IMR-90 (cell line): ENCODE data around the gene DLAT. TPM values are rescaled to one million over a fixed set of nuclear protein-coding genes. Genes with fewer than 3 reads are reported as not detected.

ENCODE experiments used
- ATAC-seq: fragments of 200-7000 bp; cut with Tn5 transposase; 2 replicates; pipeline ENCODE4 v1.9.1; 2020; ENCODE audit warnings: low read depth, mild to moderate bottlenecking, moderate library complexity
- Bru-seq: library from RNA; stranded (reverse); fragments of 400-500 nt; gene quantifications from one replicate; lab custom pipeline; 2021; lab: Mats Ljungman, UMichigan
- BruChase-seq, 2 experiments: library from RNA; stranded (reverse); fragments of 400-500 nt; gene quantifications; one replicate each; lab custom pipeline; 2021; lab: Mats Ljungman, UMichigan
- BruUV-seq: library from RNA; stranded (reverse); fragments of 400-500 nt; replicated peaks from 2 replicates; lab custom pipeline; 2021; lab: Mats Ljungman, UMichigan
- CTCF ChIA-PET: fragments of 300-600 bp; formaldehyde crosslinking; extraction: SDS; loops from one replicate; lab custom pipeline; 2021; ENCODE audit warnings: antibody characterized with exemption; lab: Yijun Ruan, JAX
- POLR2A ChIA-PET: fragments of 300-600 bp; sonication (Branson Sonifier 250); formaldehyde crosslinking; loops from one replicate; lab custom pipeline; 2022; ENCODE audit warnings: antibody characterized with exemption; ENCODE audit not compliant: unreplicated experiment; lab: Charles Lee
- DNase-seq: peaks from one replicate; pipeline ENCODE4 v3.0.0; 2013
- H2AFZ ChIP-seq: replicated peaks from 2 replicates; pipeline ENCODE3; 2013; ENCODE audit warnings: low read length, mild to moderate bottlenecking; ENCODE audit not compliant: poor library complexity
- H2AK5ac ChIP-seq: 2 replicates; pipeline ENCODE4 v1.6.1; 2013; ENCODE audit warnings: low read depth, low read length, inconsistent platforms
- H2AK9ac ChIP-seq: replicated peaks from 2 replicates; pipeline ENCODE3; 2013; ENCODE audit warnings: mild to moderate bottlenecking, low read depth, low read length, moderate library complexity; ENCODE audit not compliant: poor library complexity
- H2BK120ac ChIP-seq: 2 replicates; pipeline ENCODE4 v1.6.1; 2013; ENCODE audit warnings: low read depth, low read length, inconsistent platforms
- H2BK15ac ChIP-seq: 3 replicates; pipeline ENCODE4 v1.6.1; 2013; ENCODE audit warnings: low read depth, low read length, inconsistent platforms
- H2BK20ac ChIP-seq: 2 replicates; pipeline ENCODE4 v1.6.1; 2013; ENCODE audit warnings: low read depth, mild to moderate bottlenecking, inconsistent platforms, low read length, moderate library complexity
- H2BK5ac ChIP-seq: 2 replicates; pipeline ENCODE4 v1.6.1; 2013; ENCODE audit warnings: mild to moderate bottlenecking, low read depth, low read length, inconsistent platforms; ENCODE audit not compliant: poor library complexity, severe bottlenecking
- H3K14ac ChIP-seq: replicated peaks from 2 replicates; pipeline ENCODE4 v1.6.1; 2013; ENCODE audit warnings: low read depth, low read length, inconsistent platforms
- H3K18ac ChIP-seq: 2 replicates; pipeline ENCODE4 v1.6.1; 2013; ENCODE audit warnings: low read depth, low read length, control low read depth
- H3K23ac ChIP-seq: 2 replicates; pipeline ENCODE4 v1.6.1; 2013; ENCODE audit warnings: low read depth, low read length, inconsistent platforms
- H3K27ac ChIP-seq: 2 replicates; pipeline ENCODE4 v1.5.1; 2013; ENCODE audit warnings: mild to moderate bottlenecking, control low read depth, low read length; ENCODE audit not compliant: insufficient read depth
- H3K27me3 ChIP-seq: 2 replicates; pipeline ENCODE4 v1.6.1; 2013; ENCODE audit warnings: low read length; ENCODE audit not compliant: control insufficient read depth, insufficient read depth
- H3K36me3 ChIP-seq: 2 replicates; pipeline ENCODE4 v1.6.1; 2013; ENCODE audit warnings: low read length, mixed read lengths; ENCODE audit not compliant: control insufficient read depth, insufficient read depth
- H3K4ac ChIP-seq: 2 replicates; pipeline ENCODE4 v1.6.1; 2013; ENCODE audit warnings: low read depth, low read length, inconsistent platforms
- H3K4me1 ChIP-seq: 2 replicates; pipeline ENCODE4 v1.6.1; 2013; ENCODE audit warnings: low read length, mixed read lengths; ENCODE audit not compliant: control insufficient read depth, insufficient read depth
- H3K4me2 ChIP-seq: 2 replicates; pipeline ENCODE4 v1.6.1; 2013; ENCODE audit warnings: low read depth, mild to moderate bottlenecking, control low read depth, low read length, moderate library complexity
- H3K4me3 ChIP-seq: 2 replicates; pipeline ENCODE4 v1.5.1; 2013; ENCODE audit warnings: low read depth, mild to moderate bottlenecking, control low read depth, low read length, moderate library complexity; ENCODE audit not compliant: insufficient read depth
- H3K56ac ChIP-seq: 2 replicates; pipeline ENCODE4 v1.6.1; 2013; ENCODE audit warnings: low read length, inconsistent platforms; ENCODE audit not compliant: insufficient read depth; ENCODE audit errors: extremely low read depth
- H3K79me1 ChIP-seq, 2 experiments: 2 replicates each; pipeline ENCODE4 v1.6.1; 2013; ENCODE audit warnings: low read length in 2 of 2, inconsistent platforms in 1 of 2, low read depth in 1 of 2
- H3K9ac ChIP-seq: 2 replicates; pipeline ENCODE4 v1.6.1; 2013; ENCODE audit warnings: low read depth, low read length, control low read depth
- H3K9me1 ChIP-seq: 2 replicates; pipeline ENCODE4 v1.6.1; 2013; ENCODE audit warnings: low read length, inconsistent platforms; ENCODE audit not compliant: insufficient read depth
- H3K9me3 ChIP-seq: 2 replicates; pipeline ENCODE4 v1.6.1; 2013; ENCODE audit warnings: low read length; ENCODE audit not compliant: control insufficient read depth, insufficient read depth
- H4K20me1 ChIP-seq: 2 replicates; pipeline ENCODE4 v1.6.1; 2013; ENCODE audit warnings: low read length, inconsistent platforms; ENCODE audit not compliant: insufficient read depth
- H4K5ac ChIP-seq: 2 replicates; pipeline ENCODE4 v1.6.1; 2013; ENCODE audit warnings: mild to moderate bottlenecking, low read depth, low read length, control low read depth
- H4K8ac ChIP-seq, 2 experiments: 2 replicates each; pipeline ENCODE4 v1.6.1; 2013; ENCODE audit warnings: low read depth in 2 of 2, low read length in 2 of 2, control low read depth in 1 of 2, inconsistent platforms in 1 of 2
- H4K91ac ChIP-seq: 2 replicates; pipeline ENCODE4 v1.6.1; 2013; ENCODE audit warnings: low read depth, low read length, inconsistent platforms; ENCODE audit not compliant: insufficient read depth
- BHLHE40 ChIP-seq: fragments of 150-350 bp; IDR thresholded peaks from 2 replicates; pipeline ENCODE4 v1.6.1; 2016; ENCODE audit warnings: mild to moderate bottlenecking, low read depth, low read length
- CHD1 ChIP-seq: IDR thresholded peaks from 2 replicates; pipeline ENCODE4 v1.6.1; 2012; ENCODE audit warnings: low read depth, low read length, improper control_type of control experiment
- FOS ChIP-seq: fragments of 150-350 bp; IDR thresholded peaks from 2 replicates; pipeline ENCODE4 v1.6.1; 2016; ENCODE audit warnings: low read depth, low read length
- MAFK ChIP-seq: IDR thresholded peaks from 2 replicates; pipeline ENCODE4 v1.6.1; 2012; ENCODE audit warnings: low read depth, low read length, improper control_type of control experiment
- MAZ ChIP-seq: IDR thresholded peaks from 2 replicates; pipeline ENCODE4 v1.6.1; 2012; ENCODE audit warnings: low read depth, mild to moderate bottlenecking, low read length, improper control_type of control experiment, moderate library complexity, borderline replicate concordance
- MXI1 ChIP-seq: IDR thresholded peaks from 2 replicates; pipeline ENCODE4 v1.6.1; 2012; ENCODE audit warnings: low read depth, mild to moderate bottlenecking, low read length, moderate library complexity, borderline replicate concordance
- POLR2A ChIP-seq: IDR thresholded peaks from 2 replicates; pipeline ENCODE4 v1.6.1; 2012; ENCODE audit warnings: mild to moderate bottlenecking, low read depth, low read length
- RAD21 ChIP-seq: IDR thresholded peaks from 2 replicates; pipeline ENCODE4 v1.6.1; 2012; ENCODE audit warnings: low read length, improper control_type of control experiment
- RCOR1 ChIP-seq: IDR thresholded peaks from 2 replicates; pipeline ENCODE4 v1.6.1; 2012; ENCODE audit warnings: mild to moderate bottlenecking, low read length, improper control_type of control experiment; ENCODE audit not compliant: insufficient replicate concordance
- RFX5 ChIP-seq: IDR thresholded peaks from 2 replicates; pipeline ENCODE4 v1.8.0; 2012; ENCODE audit warnings: low read depth, mild to moderate bottlenecking, low read length, moderate library complexity
- WGBS, 2 experiments: methylation state at CpG; one replicate each; pipeline versions ENCODE4 v1.1.5 to v1.1.7; 2013; ENCODE audit warnings: missing lambda C conversion rate in 2 of 2; ENCODE audit not compliant: insufficient read length in 1 of 2; ENCODE audit errors: extremely low coverage in 2 of 2; 5-methylcytosine and 5-hydroxymethylcytosine counted together
- dilution Hi-C: fragments of 300-500 bp; cut with HindIII; formaldehyde crosslinking; loops from one replicate; pipeline ENCODE4 v1.14.3; 2018; ENCODE audit warnings: low sequenced_read_pairs; ENCODE audit not compliant: unreplicated experiment
- in situ Hi-C: fragments of 300-500 bp; cut with MboI; formaldehyde crosslinking; loops from 3 replicates; pipeline ENCODE4 v1.14.3; 2019; ENCODE audit warnings: low sequenced_read_pairs, inconsistent platforms, mixed read lengths
- intact Hi-C: fragments of 100-400 bp; cut with micrococcal nuclease; formaldehyde crosslinking; loops from 2 replicates; pipeline ENCODE4 v1.10.0; 2022
- long read RNA-seq: library from polyadenylated mRNA; unstranded; transcript quantifications from one replicate; pipeline ENCODE4 v2.0.0, GENCODE V29; 2021; ENCODE audit not compliant: unreplicated experiment
- polyA plus RNA-seq, 3 experiments: library from polyadenylated mRNA; depleted of rRNA; stranded (reverse); fragments of >200 nt; gene quantifications; 2 replicates each; pipeline ENCODE4 v1.2.3, GENCODE V29; 2012; ENCODE audit warnings: low replicate concordance in 1 of 3
- total RNA-seq: library from RNA; depleted of rRNA; stranded (reverse); fragments of >200 nt; gene quantifications from 2 replicates; pipeline ENCODE4 v1.2.3, GENCODE V29; 2012; rRNA removed

The DLAT gene
- total RNA-seq (27.2 and 33.1 TPM in 2 replicates), polyA plus RNA-seq (2012; rRNA removed) (15.3 and 15.5 TPM in 2 replicates), Bru-seq, nascent RNA (percentile 69 among the genes with signal in this experiment), BruChase-seq, experiment 1, labeled RNA remaining after a 6-hour chase (percentile 73 among the genes with signal in this experiment), BruChase-seq, experiment 2, labeled RNA remaining after a 2-hour chase (percentile 68 among the genes with signal in this experiment)
- polyA plus RNA-seq (2012; cell fraction: cytosol; rRNA removed) = 5.4 and 6.9 TPM in 2 replicates
- polyA plus RNA-seq (2012; cell fraction: nucleus; rRNA removed; ENCODE audit: low replicate concordance) = 3.6 and 8.3 TPM in 2 replicates
- long read RNA-seq, full-length matches to known transcripts = 29 of 35 reads
- long read RNA-seq, partial matches to known transcripts = 4 of 35 reads
- long read RNA-seq, other reads (novel, unspliced or antisense) = 2 of 35 reads

- CTCF ChIA-PET = no interaction called here
- Histone ChIP-seq H2BK5ac (peak within 1 kb of the TSS; percentile 71), H2AFZ (peak within 1 kb of the TSS; percentile 99), H4K91ac (peak within 1 kb of the TSS; percentile 91), H3K23ac (peak within 1 kb of the TSS; percentile 93), H2AK9ac (peak within 1 kb of the TSS; percentile 96), H2AK5ac (peak within 1 kb of the TSS; percentile 75), H4K5ac (peak within 1 kb of the TSS; percentile 79), H2BK15ac (peak within 1 kb of the TSS; percentile 49; the same call in 1 of the 3 replicates), H3K4me3 (peak within 1 kb of the TSS; percentile 70), H3K4me2 (peak within 1 kb of the TSS; percentile 93), H3K36me3 (peaks cover 12% of the 10 kb centered on the region), H3K4me1 (no peaks in the 10 kb centered on the region), H3K14ac (peak within 1 kb of the TSS; percentile 87), H3K9me1 (no peaks in the 10 kb centered on the region; the same call in none of the 2 replicates), H3K27me3 (no peaks in the 10 kb centered on the region), H3K9me3 (no peaks in the 10 kb centered on the region), H3K18ac (peak within 1 kb of the TSS; percentile 65), H4K8ac (peak within 1 kb of the TSS; percentile 49 to 98), H2BK20ac (peak within 1 kb of the TSS; percentile 16; the same call in 1 of the 2 replicates), H2BK120ac (peak within 1 kb of the TSS; percentile 91), H3K9ac (peak within 1 kb of the TSS; percentile 79), H3K79me1 (peaks cover 12 to 20% of the 10 kb centered on the region in 2 experiments), H3K4ac (peak within 1 kb of the TSS; percentile 94), H3K56ac (peak within 1 kb of the TSS; percentile 81), H3K27ac (peak within 1 kb of the TSS; percentile 88), H4K20me1 (no peaks in the 10 kb centered on the region)
- no TSS peak for BruUV-seq
- peak; percentile 75 for DNase-seq
- WGBS, 2 experiments = 0% methylated on average over 45 of the region's 71 CpGs; no CpG with 5 or more reads in 1 of the 2 experiments
- in situ Hi-C loops (no loop called here), dilution Hi-C loops (no loop called here), intact Hi-C loops (loop anchor here (1.0 kb wide), 1 partner anchor 146 kb away; the partner anchor contains the start of genes CFAP68 and FDXACB1)
- ATAC-seq = peak; percentile 94
- POLR2A ChIA-PET = no interaction called here
- TF ChIP-seq FOS (no peak), RCOR1 (no peak), RFX5 (no peak), MAFK (no peak), MXI1 (peak; percentile 61; the same call in 1 of the 2 replicates), BHLHE40 (0 out of 2 replicates have a peak, but pooled peaks have one; percentile 4), CHD1 (0 out of 2 replicates have a peak, but pooled peaks have one; percentile 30), POLR2A (peak; percentile 60; the same call in 1 of the 2 replicates), MAZ (peak; percentile 32; the same call in 1 of the 2 replicates), RAD21 (0 out of 2 replicates have a peak, but pooled peaks have one; percentile 2)
Measured at GRCh38 chr11:112024773-112025678, at the start of gene DLAT. Gene DLAT (plus strand): TSS chr11:112025408. CDS start chr11:112025473, 65 bp downstream.
